Activated CD8-positive, alpha-beta memory T cell treated with anti-CD3 and anti-CD28 coated beads for 36 hours (primary cell): ENCODE measurements around the gene FEZF1. TPM values are rescaled to one million over a fixed set of nuclear protein-coding genes. Genes with fewer than 3 reads are reported as not detected.

Experiments used
- CTCF ChIA-PET: fragments of 350-600 bp; sonication (Branson Sonifier 250); formaldehyde crosslinking; loops from one replicate; lab custom pipeline; 2021; ENCODE audit warnings: antibody characterized with exemption; lab: Charles Lee
- POLR2A ChIA-PET: fragments of 350-600 bp; sonication (Branson Sonifier 250); formaldehyde crosslinking; loops from one replicate; lab custom pipeline; 2021; ENCODE audit warnings: antibody characterized with exemption; lab: Charles Lee
- total RNA-seq, 2 experiments: library from RNA; stranded (reverse); gene quantifications; one replicate each; pipeline ENCODE4 v1.2.3, GENCODE V29; 2021

FEZF1 gene
- total RNA-seq, 2 experiments from 2014 or later = not detected

GRCh38 chr7:122310119-122311021 lies 5.8 kb upstream of the FEZF1 start:
- ChIA-PET POLR2A (no interaction called here), CTCF (no interaction called here)

GRCh38 chr7:122309421-122309820 lies 4.9 kb upstream of the FEZF1 start:
- ChIA-PET CTCF (no interaction called here), POLR2A (no interaction called here)

GRCh38 chr7:122307228-122307621 lies 2.7 kb upstream of the FEZF1 start:
- CTCF ChIA-PET = no interaction called here

GRCh38 chr7:122306320-122307227 lies 2.0 kb upstream of the FEZF1 start:
- POLR2A ChIA-PET = no interaction called here
- CTCF ChIA-PET = no interaction called here

More at GRCh38 chr7:122307228-122307621, 2.7 kb upstream of the FEZF1 start:
- POLR2A ChIA-PET = no interaction called here

- CTCF ChIA-PET = no interaction called here
- POLR2A ChIA-PET = no interaction called here
Measured at GRCh38 chr7:122305475-122306319, 1.1 kb upstream of the FEZF1 start.

GRCh38 chr7:122304996-122305421 lies 459 bp upstream of the FEZF1 start:
- CTCF ChIA-PET = no interaction called here
- POLR2A ChIA-PET = no interaction called here

GRCh38 chr7:122303531-122304318 lies 825 bp downstream of the FEZF1 start:
- ChIA-PET CTCF (no interaction called here), POLR2A (no interaction called here)

- ChIA-PET CTCF (no interaction called here), POLR2A (no interaction called here)
Measured at GRCh38 chr7:122302761-122303530, 1.6 kb downstream of the FEZF1 start.

GRCh38 chr7:122301858-122302760 lies 2.4 kb downstream of the FEZF1 start:
- ChIA-PET CTCF (no interaction called here), POLR2A (no interaction called here)

- ChIA-PET POLR2A (no interaction called here), CTCF (no interaction called here)
Measured at GRCh38 chr7:122300956-122301833, 3.4 kb downstream of the FEZF1 start.

- CTCF ChIA-PET = no interaction called here
Measured at GRCh38 chr7:122300211-122300932, 4.2 kb downstream of the FEZF1 start.

GRCh38 chr7:122299624-122300210 lies 4.8 kb downstream of the FEZF1 start:
- ChIA-PET CTCF (no interaction called here), POLR2A (no interaction called here)

More at GRCh38 chr7:122300211-122300932, 4.2 kb downstream of the FEZF1 start:
- POLR2A ChIA-PET = no interaction called here

- POLR2A ChIA-PET = no interaction called here
- CTCF ChIA-PET = no interaction called here
Measured at GRCh38 chr7:122298618-122299017, 5.9 kb downstream of the FEZF1 start.

GRCh38 chr7:122298131-122298530 lies 6.4 kb downstream of the FEZF1 start:
- CTCF ChIA-PET = no interaction called here
- POLR2A ChIA-PET = no interaction called here

GRCh38 chr7:122291189-122291588 lies 13.4 kb downstream of the FEZF1 start:
- CTCF ChIA-PET = no interaction called here
- POLR2A ChIA-PET = no interaction called here
